Neural cell (in vitro differentiated cells): ENCODE results near the gene PCSK9. TPM values are rescaled to one million over a fixed set of nuclear protein-coding genes. Genes with fewer than 3 reads are reported as not detected.

ENCODE experiments used
- H2AFZ ChIP-seq: fragments of 200-600, 300-800 bp; sonication (generic), shearing (Covaris generic); 2 replicates; pipeline ENCODE4 v1.6.0; 2014; ENCODE audit warnings: low read depth, mild to moderate bottlenecking, antibody characterized with exemption, low read length, moderate library complexity
- H3F3A ChIP-seq: fragments of 200-600 bp; shearing (Covaris generic); 2 replicates; pipeline ENCODE4 v1.6.1; 2016; ENCODE audit warnings: mild to moderate bottlenecking, moderate library complexity, mixed read lengths, antibody characterized with exemption, low read length; ENCODE audit not compliant: insufficient read depth, poor library complexity, severe bottlenecking
- H3K27ac ChIP-seq: fragments of 200-600, 300-800 bp; sonication (generic), shearing (Covaris generic); 2 replicates; pipeline ENCODE4 v1.5.1; 2014; ENCODE audit warnings: mild to moderate bottlenecking, low read length, moderate library complexity
- H3K27me3 ChIP-seq: fragments of 300-800, 200-600 bp; sonication (generic), shearing (Covaris generic); 2 replicates; pipeline ENCODE4 v1.6.0; 2014; ENCODE audit warnings: mild to moderate bottlenecking, low read depth, low read length, moderate library complexity; ENCODE audit not compliant: insufficient read depth
- H3K36me3 ChIP-seq: fragments of 300-800, 200-600 bp; sonication (generic), shearing (Covaris generic); 2 replicates; pipeline ENCODE4 v1.5.1; 2014; ENCODE audit warnings: mild to moderate bottlenecking, antibody characterized with exemption, low read length, moderate library complexity; ENCODE audit not compliant: insufficient read depth
- H3K4me2 ChIP-seq: fragments of 300-800, 200-600 bp; sonication (generic), shearing (Covaris generic); 2 replicates; pipeline ENCODE4 v1.6.0; 2014; ENCODE audit warnings: mild to moderate bottlenecking, low read length
- H3K4me3 ChIP-seq: fragments of 300-800, 200-600 bp; sonication (generic), shearing (Covaris generic); 2 replicates; pipeline ENCODE4 v1.5.1; 2014; ENCODE audit warnings: mild to moderate bottlenecking, low read length, moderate library complexity
- H3K79me2 ChIP-seq: fragments of 200-600 bp; shearing (Covaris generic); replicated peaks from 2 replicates; pipeline ENCODE4 v1.6.0; 2014; ENCODE audit warnings: mild to moderate bottlenecking, low read length, moderate library complexity; ENCODE audit not compliant: insufficient read depth
- H3K9ac ChIP-seq: fragments of 300-800, 200-600 bp; sonication (generic), shearing (Covaris generic); 2 replicates; pipeline ENCODE4 v1.6.1; 2016; ENCODE audit warnings: mild to moderate bottlenecking, low read length, mixed read lengths
- H3K9me2 ChIP-seq: fragments of 200-600 bp; shearing (Covaris generic); 2 replicates; pipeline ENCODE4 v1.6.1; 2016; ENCODE audit warnings: mild to moderate bottlenecking, low read length, mixed read lengths; ENCODE audit not compliant: insufficient read depth
- H3K9me3 ChIP-seq: fragments of 200-600, 300-800 bp; sonication (generic), shearing (Covaris generic); 2 replicates; pipeline ENCODE4 v1.6.1; 2016; ENCODE audit warnings: mild to moderate bottlenecking, mixed run types, low read length, moderate library complexity, mixed read lengths
- H4K20me1 ChIP-seq: fragments of 200-600 bp; shearing (Covaris generic); 2 replicates; pipeline ENCODE4 v1.6.1; 2016; ENCODE audit warnings: mild to moderate bottlenecking, mixed run types; ENCODE audit not compliant: insufficient read depth
- EP300 ChIP-seq: fragments of 450-650 bp; conservative IDR thresholded peaks from 2 replicates; pipeline ENCODE4 v1.6.1; 2014; ENCODE audit warnings: antibody characterized with exemption, mild to moderate bottlenecking, moderate library complexity; ENCODE audit not compliant: poor library complexity, severe bottlenecking
- EZH2 ChIP-seq: fragments of 200-600, 300-800 bp; shearing (Covaris generic), sonication (generic); IDR thresholded peaks from 2 replicates; pipeline ENCODE4 v1.6.1; 2014; ENCODE audit warnings: antibody characterized with exemption, low read length, borderline replicate concordance, mild to moderate bottlenecking; ENCODE audit not compliant: insufficient read depth, poor library complexity, severe bottlenecking
- MXI1 ChIP-seq: fragments of 450-650 bp; conservative IDR thresholded peaks from 2 replicates; pipeline ENCODE4 v1.6.1; 2014; ENCODE audit warnings: antibody characterized with exemption, mild to moderate bottlenecking; ENCODE audit not compliant: poor library complexity, severe bottlenecking
- POLR2AphosphoS5 ChIP-seq: IDR thresholded peaks from 2 replicates; pipeline ENCODE4 v1.6.1; 2012
- RAD21 ChIP-seq: fragments of 450-650 bp; conservative IDR thresholded peaks from 2 replicates; pipeline ENCODE4 v1.6.1; 2014; ENCODE audit warnings: antibody characterized with exemption, mild to moderate bottlenecking, moderate library complexity
- REST ChIP-seq: IDR thresholded peaks from 2 replicates; pipeline ENCODE4 v1.6.1; 2012; ENCODE audit warnings: borderline replicate concordance
- SMC3 ChIP-seq: fragments of 450-650 bp; conservative IDR thresholded peaks from 2 replicates; pipeline ENCODE4 v1.6.1; 2014; ENCODE audit warnings: antibody characterized with exemption, mild to moderate bottlenecking, moderate library complexity; ENCODE audit not compliant: poor library complexity
- TAF1 ChIP-seq: IDR thresholded peaks from 2 replicates; pipeline ENCODE4 v1.6.1; 2012; ENCODE audit warnings: low read depth
- polyA plus RNA-seq: library from polyadenylated mRNA; depleted of rRNA; stranded (reverse); fragments of >200 nt; gene quantifications from 2 replicates; pipeline ENCODE4 v1.2.3, GENCODE V29; 2014
- TF ChIP-seq, protein P1 (sequence below): fragments of 450-650 bp; IDR thresholded peaks from 2 replicates; pipeline ENCODE4 v1.5.1; 2014; ENCODE audit warnings: antibody characterized with exemption, mild to moderate bottlenecking, moderate library complexity; ENCODE audit not compliant: poor library complexity, severe bottlenecking

PCSK9 gene
- polyA plus RNA-seq, 1 donor from 2014 or later = not detected

DNA sequence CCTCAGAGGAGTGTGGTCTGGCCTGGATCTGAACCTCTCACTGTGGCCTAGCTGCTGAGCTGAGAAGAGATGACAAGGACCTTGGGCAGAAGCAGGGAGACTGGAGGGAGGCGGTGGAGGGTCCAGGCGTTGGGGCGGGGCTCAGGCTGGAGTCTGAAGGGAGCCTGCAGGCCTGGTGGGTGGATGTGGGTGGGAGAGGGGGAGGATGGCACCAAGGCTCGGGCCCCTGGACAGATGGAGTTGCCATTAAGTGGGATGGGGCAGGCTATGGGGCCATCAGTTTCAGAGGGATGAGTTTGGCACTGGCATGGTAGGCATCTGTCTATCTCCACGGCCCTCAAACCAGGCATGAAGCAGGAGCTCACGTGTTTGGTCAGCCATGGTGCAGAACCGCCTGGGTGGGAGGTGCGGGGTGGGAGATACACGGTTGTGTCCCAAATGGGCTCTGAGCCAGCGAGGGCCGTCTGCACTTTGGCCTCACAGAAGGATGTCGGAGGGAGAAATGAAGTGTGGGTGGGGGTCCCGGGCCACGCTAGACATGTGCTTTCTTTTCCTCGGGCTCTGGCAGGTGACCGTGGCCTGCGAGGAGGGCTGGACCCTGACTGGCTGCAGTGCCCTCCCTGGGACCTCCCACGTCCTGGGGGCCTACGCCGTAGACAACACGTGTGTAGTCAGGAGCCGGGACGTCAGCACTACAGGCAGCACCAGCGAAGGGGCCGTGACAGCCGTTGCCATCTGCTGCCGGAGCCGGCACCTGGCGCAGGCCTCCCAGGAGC is 23.6 kb downstream of the PCSK9 start:
- Histone ChIP-seq H3F3A (no peaks in the 10 kb centered on the region), H3K4me2 (no peak overlapping the region), H2AFZ (no peak overlapping the region), H4K20me1 (no peaks in the 10 kb centered on the region), H3K36me3 (no peaks in the 10 kb centered on the region), H3K27me3 (no peaks in the 10 kb centered on the region), H3K4me3 (no peak overlapping the region), H3K9me2 (no peaks in the 10 kb centered on the region), H3K79me2 (no peaks in the 10 kb centered on the region), H3K9me3 (no peaks in the 10 kb centered on the region), H3K27ac (no peak overlapping the region), H3K9ac (no peak overlapping the region)
- TF ChIP-seq MXI1 (no peak), REST (no peak), TAF1 (no peak), RAD21 (no peak), EZH2 (no peak), EP300 (no peak), SMC3 (no peak), POLR2AphosphoS5 (no peak)
- TF ChIP-seq, protein P1, sequence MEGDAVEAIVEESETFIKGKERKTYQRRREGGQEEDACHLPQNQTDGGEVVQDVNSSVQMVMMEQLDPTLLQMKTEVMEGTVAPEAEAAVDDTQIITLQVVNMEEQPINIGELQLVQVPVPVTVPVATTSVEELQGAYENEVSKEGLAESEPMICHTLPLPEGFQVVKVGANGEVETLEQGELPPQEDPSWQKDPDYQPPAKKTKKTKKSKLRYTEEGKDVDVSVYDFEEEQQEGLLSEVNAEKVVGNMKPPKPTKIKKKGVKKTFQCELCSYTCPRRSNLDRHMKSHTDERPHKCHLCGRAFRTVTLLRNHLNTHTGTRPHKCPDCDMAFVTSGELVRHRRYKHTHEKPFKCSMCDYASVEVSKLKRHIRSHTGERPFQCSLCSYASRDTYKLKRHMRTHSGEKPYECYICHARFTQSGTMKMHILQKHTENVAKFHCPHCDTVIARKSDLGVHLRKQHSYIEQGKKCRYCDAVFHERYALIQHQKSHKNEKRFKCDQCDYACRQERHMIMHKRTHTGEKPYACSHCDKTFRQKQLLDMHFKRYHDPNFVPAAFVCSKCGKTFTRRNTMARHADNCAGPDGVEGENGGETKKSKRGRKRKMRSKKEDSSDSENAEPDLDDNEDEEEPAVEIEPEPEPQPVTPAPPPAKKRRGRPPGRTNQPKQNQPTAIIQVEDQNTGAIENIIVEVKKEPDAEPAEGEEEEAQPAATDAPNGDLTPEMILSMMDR = no peak

DNA sequence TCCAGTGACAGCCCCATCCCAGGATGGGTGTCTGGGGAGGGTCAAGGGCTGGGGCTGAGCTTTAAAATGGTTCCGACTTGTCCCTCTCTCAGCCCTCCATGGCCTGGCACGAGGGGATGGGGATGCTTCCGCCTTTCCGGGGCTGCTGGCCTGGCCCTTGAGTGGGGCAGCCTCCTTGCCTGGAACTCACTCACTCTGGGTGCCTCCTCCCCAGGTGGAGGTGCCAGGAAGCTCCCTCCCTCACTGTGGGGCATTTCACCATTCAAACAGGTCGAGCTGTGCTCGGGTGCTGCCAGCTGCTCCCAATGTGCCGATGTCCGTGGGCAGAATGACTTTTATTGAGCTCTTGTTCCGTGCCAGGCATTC is 24.2 kb downstream of the PCSK9 start:
- no peak for TF ChIP-seq RAD21
- no peak overlapping the region for H3K4me2 ChIP-seq
- H3K9me3 ChIP-seq = no peaks in the 10 kb centered on the region
- H3K27ac ChIP-seq = no peak overlapping the region
- no peak overlapping the region for H3K9ac ChIP-seq
- no peaks in the 10 kb centered on the region for H3K79me2 ChIP-seq
- H3F3A ChIP-seq = no peaks in the 10 kb centered on the region
- no peaks in the 10 kb centered on the region for H4K20me1 ChIP-seq
- no peak overlapping the region for H2AFZ ChIP-seq
- H3K27me3 ChIP-seq = no peaks in the 10 kb centered on the region
- H3K4me3 ChIP-seq = no peak overlapping the region
- H3K9me2 ChIP-seq = no peaks in the 10 kb centered on the region
- no peaks in the 10 kb centered on the region for H3K36me3 ChIP-seq
